ENCODE data around the gene MIA2. TPM values are rescaled to one million over a fixed set of nuclear protein-coding genes. Genes with fewer than 3 reads are reported as not detected.
A peak's percentile ranks its signal among the peaks of the same experiment; 100 is the strongest.
"Not testable (repeated sequence)": the region's sequence is repeated elsewhere in the genome, so short reads cannot be mapped to it uniquely, and the experiment has no call there.

MIA2 gene
- total and polyA plus RNA-seq, 8 donors: 24.7 to 47.4 (median 34.4) TPM

- Histone ChIP-seq H3K36me3 (peaks cover 0 to 4% (median 0%) of the 10 kb centered on the region in 3 donors), H3K4me3 (no peak overlapping the region), H3K9me3 (no peaks in the 10 kb centered on the region), H3K27ac (no peak overlapping the region), H3K4me1 (no peaks in the 10 kb centered on the region), H3K27me3 (no peaks in the 10 kb centered on the region)
- WGBS, 2 donors: 48 to 51% methylated on average over 7 of the region's 7 CpGs
- ATAC-seq: peak in 3 of 4 donors; percentile 40 to 64 (median 43)
- FAIRE-seq: no peak
- DNase-seq: no peak
- no peak for TF ChIP-seq CTCF (IDR thresholded peaks at IDR 0.05)
- intact Hi-C loops (cut with DNase I): no loop called here
These were observed 105.3 kb downstream of the MIA2 start for GRCh38 chr14:39339003-39339402.

- ATAC-seq; H3K4me1 ChIP-seq; H3K27me3 ChIP-seq; H3K4me3 ChIP-seq; DNase-seq; H3K36me3 ChIP-seq; H3K27ac ChIP-seq; FAIRE-seq; H3K9me3 ChIP-seq; intact Hi-C loops (cut with DNase I): not testable (repeated sequence)
- 95 to 98% methylated on average over 7 of the region's 7 CpGs for WGBS, 2 donors
These were observed 107.4 kb downstream of the MIA2 start for GRCh38 chr14:39341126-39341525.

- TF ChIP-seq CTCF (IDR thresholded peaks at IDR 0.05): no peak
- intact Hi-C loops (cut with DNase I): no loop called here
- Histone ChIP-seq H3K27ac (no peak overlapping the region), H3K9me3 (no peaks in the 10 kb centered on the region), H3K27me3 (no peaks in the 10 kb centered on the region), H3K36me3 (no peaks in the 10 kb centered on the region), H3K4me1 (no peaks in the 10 kb centered on the region), H3K4me3 (no peak overlapping the region)
- no peak for FAIRE-seq
- no peak for DNase-seq
- WGBS, 2 donors: 0 to 18% methylated on average over 1 of the region's 1 CpG
- ATAC-seq: no peak
These were observed 109.1 kb downstream of the MIA2 start for GRCh38 chr14:39342768-39343167.

- TF ChIP-seq CTCF (IDR thresholded peaks at IDR 0.05): no peak
- intact Hi-C loops (cut with DNase I): no loop called here
- Histone ChIP-seq H3K27me3 (no peaks in the 10 kb centered on the region), H3K36me3 (no peaks in the 10 kb centered on the region), H3K27ac (no peak overlapping the region), H3K4me3 (no peak overlapping the region), H3K9me3 (no peaks in the 10 kb centered on the region), H3K4me1 (no peaks in the 10 kb centered on the region)
- FAIRE-seq (no peak), ATAC-seq (no peak), DNase-seq (no peak)
- 95 to 96% methylated on average over 1 of the region's 1 CpG for WGBS, 2 donors
These were observed 109.9 kb downstream of the MIA2 start for GRCh38 chr14:39343614-39344013.

- TF ChIP-seq CTCF (IDR thresholded peaks at IDR 0.05): no peak
- no peak for DNase-seq
- WGBS, 2 donors: 84 to 89% methylated on average over 3 of the region's 3 CpGs
- Histone ChIP-seq H3K4me3 (no peak overlapping the region), H3K36me3 (peaks cover 0 to 5% (median 0%) of the 10 kb centered on the region in 3 donors), H3K4me1 (peaks cover 0 to 4% (median 0%) of the 10 kb centered on the region in 3 donors), H3K27ac (no peak overlapping the region), H3K27me3 (no peaks in the 10 kb centered on the region), H3K9me3 (no peaks in the 10 kb centered on the region)
- FAIRE-seq: no peak
- intact Hi-C loops (cut with DNase I): no loop called here
- ATAC-seq: no peak
These were observed 117.2 kb downstream of the MIA2 start for GRCh38 chr14:39350866-39351265.
